ENCODE data around the gene DQX1. TPM values are rescaled to one million over a fixed set of nuclear protein-coding genes. Genes with fewer than 3 reads are reported as not detected.

The DQX1 gene
- total and polyA plus RNA-seq, 2 of the 8 experiments (the other 6 are each of a cell fraction or from before 2014, with no cell fraction given): 0.76 to 1.1 TPM

DNA sequence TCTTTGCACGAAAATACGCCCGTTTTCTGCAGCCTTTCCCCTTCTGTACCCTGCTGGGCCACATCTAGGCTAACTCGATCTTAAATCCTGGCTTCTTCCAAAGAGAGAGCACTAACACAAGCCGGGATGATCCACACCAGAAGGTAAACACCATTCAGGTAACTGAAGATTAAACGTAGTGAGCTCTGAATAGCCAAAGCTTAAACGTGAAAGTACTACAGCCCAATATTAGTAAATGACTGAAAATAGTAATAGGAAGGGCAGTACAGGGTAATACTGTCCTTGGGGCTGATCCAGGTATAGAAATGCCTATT is 53.1 kb downstream of the DQX1 start:
- Histone ChIP-seq H2AFZ (ENCODE audit: low read length) (peak overlapping the region; percentile 88), H2BK5ac (ENCODE audit: low read depth, low read length) (no peak overlapping the region; the same call in 1 of the 2 replicates), H2BK120ac (replicated peaks; ENCODE audit: low read depth, low read length) (no peak overlapping the region), H3K27ac (ENCODE audit: low read depth, low read length) (peak overlapping the region; percentile 79), H4K20me1 (replicated peaks in 1 of 2; ENCODE audit: control insufficient read depth in 1 of 2, insufficient read depth in 2 of 2, low read length in 2 of 2) (peaks cover 0 to 1% of the 10 kb centered on the region in 2 experiments), H3K4ac (replicated peaks; ENCODE audit: insufficient read length, low read depth, low read length) (peak overlapping the region; percentile 80), H2AK5ac (ENCODE audit: low read depth, low read length) (no peak overlapping the region), H4K91ac (replicated peaks; ENCODE audit: insufficient read length, low read length) (peak overlapping the region; percentile 45), H3K79me1 (ENCODE audit: low read depth, low read length) (no peaks in the 10 kb centered on the region), H2BK12ac (ENCODE audit: low read depth, low read length) (no peak overlapping the region), H3K4me1 (replicated peaks in 1 of 4; ENCODE audit: control insufficient read depth in 3 of 4, insufficient read depth in 4 of 4, low read length in 3 of 4) (peaks cover 0 to 3% (median 2%) of the 10 kb centered on the region in 4 experiments; a peak in 3 of 7 replicates), H3K27me3 (replicated peaks in 1 of 4; ENCODE audit: control insufficient read depth in 3 of 4, extremely low read depth in 1 of 4, insufficient read depth in 3 of 4, low read length in 3 of 4) (no peaks in the 10 kb centered on the region), H3K18ac (ENCODE audit: extremely low read depth, low read length) (no peak overlapping the region), H3K4me2 (ENCODE audit: insufficient read depth in 1 of 2, low read depth in 2 of 2, low read length in 2 of 2) (peak overlapping the region; percentile 97 to 98), H3K56ac (replicated peaks; ENCODE audit: insufficient read length, low read depth, low read length) (peak overlapping the region; percentile 91), H3K79me2 (ENCODE audit: control insufficient read depth in 1 of 2, insufficient read depth in 2 of 2, low read length in 2 of 2) (no peaks in the 10 kb centered on the region), H4K8ac (ENCODE audit: extremely low read depth, insufficient read depth, low read length) (peak overlapping the region; percentile 94; the same call in 1 of the 2 replicates), H2BK15ac (ENCODE audit: low read length) (no peak overlapping the region), H3K23ac (ENCODE audit: insufficient read length) (no peak overlapping the region), H3K36me3 (ENCODE audit: control insufficient read depth in 2 of 4, insufficient read depth in 4 of 4, low read length in 3 of 4) (peaks cover 0 to 4% (median 2%) of the 10 kb centered on the region in 4 experiments; a peak in 6 of 8 replicates), H3K4me3 (ENCODE audit: extremely low read depth in 1 of 4, insufficient read depth in 2 of 4, low read depth in 3 of 4, low read length in 4 of 4) (peak overlapping the region; percentile 77 to 95 (median 87)), H2BK20ac (ENCODE audit: low read length) (no peak overlapping the region), H3K9me3 (ENCODE audit: insufficient read depth in 2 of 2, low read depth in 1 of 2, low read length in 1 of 2) (no peaks in the 10 kb centered on the region), H4K5ac (ENCODE audit: insufficient read length, low read depth, low read length) (peak overlapping the region; percentile 46), H3K23me2 (ENCODE audit: low read depth, low read length) (peaks cover 11% of the 10 kb centered on the region), H3K14ac (ENCODE audit: insufficient read length) (no peak overlapping the region), H3K9ac (replicated peaks in 1 of 4; ENCODE audit: extremely low read depth in 1 of 4, low read depth in 3 of 4, low read length in 3 of 4) (peak overlapping the region in 3 of 4 experiments; percentile 67 to 77 (median 77); a peak in 6 of 7 replicates)
- FAIRE-seq (no peak), DNase-seq (ENCODE audit: low read depth in 1 of 2, low spot score in 2 of 2) (no peak)
- POLR2A ChIA-PET (ENCODE audit: partially characterized antibody): interaction anchor here (0.9 to 5.2 kb wide), 13 partner anchors 9 to 77 kb away, joined by 3 to 89 read pairs (median 4); partner anchors contain the start of genes AUP1, CCDC142, HTRA2 and INO80B
- CTCF ChIA-PET (ENCODE audit: partially characterized antibody): interaction anchor here (0.6 to 5.7 kb wide), 15 partner anchors 9 to 115 kb away, joined by 3 to 86 read pairs (median 3); partner anchors contain the start of genes AUP1, CCDC142, DQX1 and HTRA2
- WGBS, 2 experiments (ENCODE audit: extremely low coverage in 1 of 2, insufficient coverage in 1 of 2, insufficient read length in 1 of 2, insufficient replicate concordance in 2 of 2, low coverage in 1 of 2, low lambda C conversion rate in 2 of 2, missing lambda C conversion rate in 1 of 2): 35% methylated on average over 7 of the region's 7 CpGs; no CpG with 5 or more reads in 1 of the 2 experiments
- TF ChIP-seq CBX8 (IDR thresholded peaks at IDR 0.05; ENCODE audit: borderline replicate concordance, low read depth, low read length) (no peak), TAF7 (optimal IDR thresholded peaks at IDR 0.05; ENCODE audit: borderline replicate concordance, low read depth, low read length) (peak; percentile 8)
